Neural progenitor cell (in vitro differentiated cells): Measurements from ENCODE around the gene OPA1. TPM values are rescaled to one million over a fixed set of nuclear protein-coding genes. Genes with fewer than 3 reads are reported as not detected.

Experiments used
- DNase-seq: peaks from one replicate; pipeline ENCODE4 v3.0.0-alpha.2; 2016; ENCODE audit warnings: low spot score
- H2AFZ ChIP-seq: fragments of 200-600 bp; sonication (generic); replicated peaks from 2 replicates; pipeline ENCODE4 v1.6.1; 2016; ENCODE audit warnings: antibody characterized with exemption
- H3F3A ChIP-seq: fragments of 200-600 bp; sonication (generic); 2 replicates; pipeline ENCODE4 v1.6.1; 2016; ENCODE audit warnings: antibody characterized with exemption, low read depth
- H3K27ac ChIP-seq: fragments of 200-600 bp; sonication (generic); 2 replicates; pipeline ENCODE4 v1.5.1; 2016; ENCODE audit warnings: mild to moderate bottlenecking
- H3K27me3 ChIP-seq: fragments of 200-600 bp; sonication (generic); 2 replicates; pipeline ENCODE4 v1.6.1; 2016; ENCODE audit warnings: mild to moderate bottlenecking, moderate library complexity
- H3K36me3 ChIP-seq: fragments of 200-600 bp; sonication (generic); 2 replicates; pipeline ENCODE4 v1.5.1; 2016
- H3K4me1 ChIP-seq: fragments of 200-600 bp; sonication (generic); 2 replicates; pipeline ENCODE4 v1.6.1; 2016; ENCODE audit warnings: mixed run types
- H3K4me2 ChIP-seq: fragments of 200-600 bp; sonication (generic); 2 replicates; pipeline ENCODE4 v1.6.1; 2016
- H3K4me3 ChIP-seq: fragments of 200-600 bp; sonication (generic); 2 replicates; pipeline ENCODE4 v1.5.1; 2016
- H3K79me2 ChIP-seq: fragments of 200-600 bp; sonication (generic); 2 replicates; pipeline ENCODE4 v1.6.1; 2016; ENCODE audit warnings: low read depth
- H3K9ac ChIP-seq: fragments of 200-600 bp; sonication (generic); 2 replicates; pipeline ENCODE4 v1.6.1; 2016
- H3K9me3 ChIP-seq: fragments of 200-600 bp; sonication (generic); 2 replicates; pipeline ENCODE4 v1.5.1; 2016; ENCODE audit warnings: low read depth
- H4K20me1 ChIP-seq: fragments of 200-600 bp; sonication (generic); 2 replicates; pipeline ENCODE4 v1.6.1; 2016; ENCODE audit warnings: low read depth
- H3K27ac Mint-ChIP-seq: 3 replicates; pipeline ENCODE4 v1.8.0; 2021; ENCODE audit warnings: mixed read lengths
- H3K27me3 Mint-ChIP-seq: 2 replicates; pipeline ENCODE4 v1.8.0; 2022; ENCODE audit warnings: low read depth, mild to moderate bottlenecking, inconsistent platforms, moderate library complexity, mixed read lengths; ENCODE audit not compliant: insufficient read depth
- H3K36me3 Mint-ChIP-seq: 3 replicates; pipeline ENCODE4 v1.8.0; 2021; ENCODE audit warnings: mixed read lengths
- H3K4me1 Mint-ChIP-seq: 3 replicates; pipeline ENCODE4 v1.8.0; 2021; ENCODE audit warnings: mixed read lengths
- H3K4me3 Mint-ChIP-seq: 3 replicates; pipeline ENCODE4 v1.8.0; 2021; ENCODE audit warnings: mild to moderate bottlenecking, moderate library complexity, mixed read lengths
- H3K9me3 Mint-ChIP-seq: 3 replicates; pipeline ENCODE4 v1.8.0; 2020; ENCODE audit warnings: mixed read lengths
- EZH2 ChIP-seq: fragments of 200-600 bp; sonication (generic); IDR thresholded peaks from 2 replicates; pipeline ENCODE4 v1.6.1; 2017; ENCODE audit warnings: antibody characterized with exemption, mild to moderate bottlenecking, moderate library complexity
- EZH2phosphoT487 ChIP-seq: fragments of 200-600 bp; sonication (generic); IDR thresholded peaks from 2 replicates; pipeline ENCODE4 v1.6.1; 2017; ENCODE audit warnings: antibody characterized with exemption
- total RNA-seq: library from RNA; depleted of rRNA; stranded (reverse); fragments of >200 nt; gene quantifications from 2 replicates; pipeline ENCODE4 v1.2.3, GENCODE V29; 2015; ENCODE audit warnings: low replicate concordance
- TF ChIP-seq, protein P1 (sequence below): fragments of 200-600 bp; sonication (generic); IDR thresholded peaks from 2 replicates; pipeline ENCODE4 v1.5.1; 2017; ENCODE audit warnings: antibody characterized with exemption, mild to moderate bottlenecking

The OPA1 gene
- total RNA-seq, 1 donor from 2014 or later: 125 TPM

DNA sequence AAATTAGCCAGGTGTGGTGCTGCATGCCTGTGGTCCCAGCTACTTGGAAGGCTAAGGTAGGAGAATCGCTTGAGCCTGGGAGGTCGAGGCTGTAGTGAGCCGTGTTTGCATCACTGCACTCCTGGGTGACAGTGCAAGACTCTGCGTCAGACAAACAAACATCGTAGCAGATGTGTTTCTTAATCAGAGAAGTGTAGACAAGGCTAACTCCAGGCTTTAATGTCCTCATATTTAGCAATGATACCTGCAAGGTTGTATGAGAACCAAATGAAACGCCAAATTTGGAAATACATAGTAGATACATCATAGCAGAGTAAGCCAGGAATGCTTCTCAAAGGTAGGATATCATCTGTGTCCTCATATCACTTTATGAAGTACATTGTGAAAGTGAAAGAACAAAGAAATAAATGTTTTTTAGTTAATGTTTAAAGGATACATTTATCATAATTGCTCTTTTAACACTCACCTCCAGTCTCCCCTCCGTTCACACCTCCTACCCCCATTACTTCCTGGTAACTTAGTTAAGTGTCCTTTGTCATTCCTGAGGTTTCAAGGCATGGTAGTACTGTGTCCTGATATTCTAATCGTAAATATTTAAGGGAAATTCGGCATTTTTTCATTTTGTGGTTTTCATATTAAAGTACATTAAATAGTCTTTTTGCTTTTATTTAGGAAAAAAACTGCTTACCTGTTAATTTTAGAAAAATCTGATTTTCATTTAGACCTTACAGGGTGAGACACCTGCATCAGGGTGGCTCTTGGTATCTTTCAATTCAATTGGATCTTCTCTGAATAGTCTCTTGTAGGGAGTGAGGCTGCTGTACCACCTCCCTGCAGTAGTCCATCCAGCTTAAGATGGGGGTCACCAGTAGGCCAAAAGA, 96.1 kb downstream of the OPA1 start:
- peaks cover 13% of the 10 kb centered on the region for H3K36me3 Mint-ChIP-seq
- H3K27me3 ChIP-seq: no peaks in the 10 kb centered on the region
- H3K27me3 Mint-ChIP-seq: no peaks in the 10 kb centered on the region

DNA sequence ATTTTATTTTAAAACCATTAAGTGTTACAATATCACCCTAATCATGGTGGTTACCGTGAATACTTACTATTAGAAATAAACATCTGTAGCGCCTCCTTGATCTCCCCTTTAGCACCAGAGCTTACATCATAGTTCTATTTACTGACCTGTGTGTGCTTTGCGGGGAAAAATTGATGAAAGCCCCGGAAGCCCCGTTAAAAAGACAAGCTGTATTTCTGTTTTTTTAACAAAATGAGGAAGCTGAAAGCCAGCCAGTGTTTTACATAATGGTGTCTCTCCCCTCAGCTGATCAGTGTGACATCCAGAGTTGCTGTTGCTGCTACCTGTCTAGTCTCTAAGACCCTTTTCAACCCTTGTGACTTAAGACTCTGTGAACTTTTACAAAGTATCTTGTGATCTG, 100.8 kb downstream of the OPA1 start:
- Histone ChIP-seq H3K4me3 (no peak overlapping the region), H3K4me1 (no peaks in the 10 kb centered on the region), H3K9me3 (no peaks in the 10 kb centered on the region), H4K20me1 (no peaks in the 10 kb centered on the region), H3K9ac (no peak overlapping the region), H3K36me3 (peaks cover 15% of the 10 kb centered on the region), H2AFZ (no peak overlapping the region), H3K27ac (no peak overlapping the region), H3K27me3 (no peaks in the 10 kb centered on the region), H3F3A (peaks cover 6% of the 10 kb centered on the region), H3K79me2 (no peaks in the 10 kb centered on the region), H3K4me2 (no peak overlapping the region)
- DNase-seq: no peak
- Mint-ChIP-seq H3K27ac (no peak overlapping the region), H3K27me3 (no peaks in the 10 kb centered on the region), H3K4me1 (no peaks in the 10 kb centered on the region), H3K36me3 (peaks cover 20% of the 10 kb centered on the region), H3K9me3 (no peaks in the 10 kb centered on the region), H3K4me3 (no peak overlapping the region)
- no peak for TF ChIP-seq EZH2phosphoT487
- no peak for TF ChIP-seq EZH2
- TF ChIP-seq, protein P1, sequence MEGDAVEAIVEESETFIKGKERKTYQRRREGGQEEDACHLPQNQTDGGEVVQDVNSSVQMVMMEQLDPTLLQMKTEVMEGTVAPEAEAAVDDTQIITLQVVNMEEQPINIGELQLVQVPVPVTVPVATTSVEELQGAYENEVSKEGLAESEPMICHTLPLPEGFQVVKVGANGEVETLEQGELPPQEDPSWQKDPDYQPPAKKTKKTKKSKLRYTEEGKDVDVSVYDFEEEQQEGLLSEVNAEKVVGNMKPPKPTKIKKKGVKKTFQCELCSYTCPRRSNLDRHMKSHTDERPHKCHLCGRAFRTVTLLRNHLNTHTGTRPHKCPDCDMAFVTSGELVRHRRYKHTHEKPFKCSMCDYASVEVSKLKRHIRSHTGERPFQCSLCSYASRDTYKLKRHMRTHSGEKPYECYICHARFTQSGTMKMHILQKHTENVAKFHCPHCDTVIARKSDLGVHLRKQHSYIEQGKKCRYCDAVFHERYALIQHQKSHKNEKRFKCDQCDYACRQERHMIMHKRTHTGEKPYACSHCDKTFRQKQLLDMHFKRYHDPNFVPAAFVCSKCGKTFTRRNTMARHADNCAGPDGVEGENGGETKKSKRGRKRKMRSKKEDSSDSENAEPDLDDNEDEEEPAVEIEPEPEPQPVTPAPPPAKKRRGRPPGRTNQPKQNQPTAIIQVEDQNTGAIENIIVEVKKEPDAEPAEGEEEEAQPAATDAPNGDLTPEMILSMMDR: no peak

More for the DNA sequence above, 96.1 kb downstream of the OPA1 start:
- no peak overlapping the region for H2AFZ ChIP-seq
- H4K20me1 ChIP-seq: no peaks in the 10 kb centered on the region
- peaks cover 6% of the 10 kb centered on the region for H3F3A ChIP-seq
- H3K9ac ChIP-seq: no peak overlapping the region
- no peak for DNase-seq
- H3K36me3 ChIP-seq: peaks cover 8% of the 10 kb centered on the region
- H3K79me2 ChIP-seq: no peaks in the 10 kb centered on the region
- H3K4me1 Mint-ChIP-seq: no peaks in the 10 kb centered on the region
- no peak overlapping the region for H3K4me2 ChIP-seq
- no peak overlapping the region for H3K27ac Mint-ChIP-seq
- no peaks in the 10 kb centered on the region for H3K9me3 ChIP-seq
- H3K4me3 ChIP-seq: no peak overlapping the region
- H3K4me3 Mint-ChIP-seq: no peak overlapping the region
- TF ChIP-seq EZH2phosphoT487 (no peak), EZH2 (no peak)
- TF ChIP-seq, protein P1: no peak
- no peaks in the 10 kb centered on the region for H3K9me3 Mint-ChIP-seq
- peaks cover 14% of the 10 kb centered on the region for H3K4me1 ChIP-seq
- no peak overlapping the region for H3K27ac ChIP-seq

DNA sequence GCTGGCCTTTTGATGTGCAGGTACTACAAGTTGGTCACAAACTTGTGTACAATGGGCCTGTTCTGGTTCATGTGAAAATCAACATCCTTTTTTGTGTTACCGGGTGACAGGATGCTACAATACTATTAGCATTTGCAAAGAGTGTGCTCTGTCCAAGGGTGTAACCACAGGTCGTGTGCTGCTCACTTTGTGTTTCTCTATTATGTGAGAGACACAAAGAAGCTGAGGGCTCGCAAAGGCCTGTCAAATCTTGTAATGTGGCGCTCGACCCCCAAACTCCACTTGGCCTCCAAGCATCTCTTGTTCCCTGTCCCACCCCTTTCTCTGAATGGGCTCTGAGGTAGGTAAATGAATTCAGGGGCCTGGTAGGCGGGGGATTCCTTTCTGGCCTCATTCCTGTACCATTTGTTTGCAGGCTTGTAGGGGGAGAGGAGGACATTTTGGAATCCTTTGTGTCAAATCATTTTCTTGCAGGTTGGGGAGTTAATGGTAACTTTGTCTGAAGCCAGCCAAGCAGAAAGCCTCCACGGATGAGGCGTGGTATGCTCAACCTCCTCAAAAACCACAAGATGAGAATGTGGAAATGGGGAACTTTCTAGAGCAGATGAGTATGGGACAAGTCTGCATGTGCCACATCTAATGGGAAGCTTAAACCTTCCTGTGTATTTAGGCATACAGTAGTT, 109.1 kb downstream of the OPA1 start:
- Mint-ChIP-seq H3K4me3 (no peak overlapping the region), H3K36me3 (peaks cover 10% of the 10 kb centered on the region), H3K4me1 (peaks cover 30% of the 10 kb centered on the region), H3K27ac (no peak overlapping the region), H3K27me3 (peaks cover 4% of the 10 kb centered on the region), H3K9me3 (no peaks in the 10 kb centered on the region)
- DNase-seq: peak; percentile 57
- Histone ChIP-seq H3K4me1 (peaks cover 25% of the 10 kb centered on the region), H3K79me2 (no peaks in the 10 kb centered on the region), H4K20me1 (peaks cover 8% of the 10 kb centered on the region), H3K4me2 (peak overlapping the region; percentile 55), H3K9ac (no peak overlapping the region), H3K27ac (no peak overlapping the region), H3K9me3 (no peaks in the 10 kb centered on the region), H3K27me3 (peaks cover 7% of the 10 kb centered on the region), H3F3A (peaks cover 44% of the 10 kb centered on the region), H3K36me3 (no peaks in the 10 kb centered on the region), H2AFZ (no peak overlapping the region), H3K4me3 (no peak overlapping the region)
- TF ChIP-seq, protein P1: peak; percentile 1
- TF ChIP-seq EZH2 (no peak), EZH2phosphoT487 (peak; percentile 23)
